AG04450 (cell line): ENCODE measurements around the gene GATB. TPM values are rescaled to one million over a fixed set of nuclear protein-coding genes. Genes with fewer than 3 reads are reported as not detected.
A peak's percentile ranks its signal among the peaks of the same experiment; 100 is the strongest.

Experiments
- CTCF ChIA-PET: fragments of 300-600, 350-600 bp; formaldehyde crosslinking; extraction: SDS; loops from one replicate; lab custom pipeline; 2022; ENCODE audit warnings: antibody characterized with exemption, inconsistent platforms; lab: Charles Lee
- POLR2A ChIA-PET: fragments of 350-600 bp; formaldehyde crosslinking; extraction: SDS; loops from one replicate; lab custom pipeline; 2021; ENCODE audit warnings: antibody characterized with exemption, inconsistent platforms; lab: Yijun Ruan, JAX
- DNase-seq: peaks from one replicate; pipeline ENCODE4 v3.0.0-alpha.2; 2011; ENCODE audit warnings: low read depth, low spot score
- H3K27ac ChIP-seq: one replicate; pipeline ENCODE4 v1.5.1; 2012; ENCODE audit warnings: low read depth, low read length, control low read depth
- H3K27me3 ChIP-seq: one replicate; pipeline ENCODE4 v1.6.0; 2012; ENCODE audit warnings: low read length; ENCODE audit not compliant: control insufficient read depth, insufficient read depth
- H3K4me3 ChIP-seq: 2 replicates; pipeline ENCODE4 v1.5.1; 2011; ENCODE audit warnings: mild to moderate bottlenecking, low read depth, low read length, control low read depth
- H3K9me3 ChIP-seq: 2 replicates; pipeline ENCODE4 v1.5.1; 2012; ENCODE audit warnings: low read length; ENCODE audit not compliant: control insufficient read depth, insufficient read depth
- polyA plus RNA-seq: library from polyadenylated mRNA; depleted of rRNA; stranded (reverse); fragments of >200 nt; gene quantifications from 2 replicates; pipeline ENCODE4 v1.2.3, GENCODE V29; 2011
- TF ChIP-seq, protein P1 (sequence below): IDR thresholded peaks from 2 replicates; pipeline ENCODE4 v1.5.1; 2011; ENCODE audit warnings: low read depth, low read length, control low read depth, inconsistent platforms

Gene GATB
- polyA plus RNA-seq, 1 experiment: 28.0 TPM

DNA sequence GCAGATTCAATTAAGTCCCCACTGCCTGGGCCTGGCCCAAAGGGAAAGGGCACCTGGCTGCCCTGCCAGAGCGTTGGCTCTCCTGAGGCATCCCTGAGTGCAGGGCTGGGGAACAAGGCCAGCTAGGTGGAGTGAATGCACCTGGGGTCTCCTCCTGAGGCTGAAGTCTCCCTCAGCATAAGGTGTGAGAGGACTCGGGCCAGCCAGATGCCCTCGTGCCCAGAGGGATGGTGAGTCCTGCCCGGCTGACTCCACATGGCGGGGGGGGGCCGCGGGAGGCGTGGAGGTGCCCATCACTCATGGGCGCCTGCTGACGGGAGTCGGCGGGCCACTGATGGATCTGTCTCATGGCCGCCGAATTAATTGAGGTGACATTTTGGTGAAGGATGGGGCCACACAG lies 87.8 kb downstream of the GATB start:
- TF ChIP-seq, protein P1, sequence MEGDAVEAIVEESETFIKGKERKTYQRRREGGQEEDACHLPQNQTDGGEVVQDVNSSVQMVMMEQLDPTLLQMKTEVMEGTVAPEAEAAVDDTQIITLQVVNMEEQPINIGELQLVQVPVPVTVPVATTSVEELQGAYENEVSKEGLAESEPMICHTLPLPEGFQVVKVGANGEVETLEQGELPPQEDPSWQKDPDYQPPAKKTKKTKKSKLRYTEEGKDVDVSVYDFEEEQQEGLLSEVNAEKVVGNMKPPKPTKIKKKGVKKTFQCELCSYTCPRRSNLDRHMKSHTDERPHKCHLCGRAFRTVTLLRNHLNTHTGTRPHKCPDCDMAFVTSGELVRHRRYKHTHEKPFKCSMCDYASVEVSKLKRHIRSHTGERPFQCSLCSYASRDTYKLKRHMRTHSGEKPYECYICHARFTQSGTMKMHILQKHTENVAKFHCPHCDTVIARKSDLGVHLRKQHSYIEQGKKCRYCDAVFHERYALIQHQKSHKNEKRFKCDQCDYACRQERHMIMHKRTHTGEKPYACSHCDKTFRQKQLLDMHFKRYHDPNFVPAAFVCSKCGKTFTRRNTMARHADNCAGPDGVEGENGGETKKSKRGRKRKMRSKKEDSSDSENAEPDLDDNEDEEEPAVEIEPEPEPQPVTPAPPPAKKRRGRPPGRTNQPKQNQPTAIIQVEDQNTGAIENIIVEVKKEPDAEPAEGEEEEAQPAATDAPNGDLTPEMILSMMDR: no peak
- Histone ChIP-seq H3K27ac (no peak overlapping the region), H3K27me3 (no peaks in the 10 kb centered on the region), H3K9me3 (no peaks in the 10 kb centered on the region), H3K4me3 (no peak overlapping the region)
- no peak for DNase-seq
- ChIA-PET CTCF (no interaction called here), POLR2A (no interaction called here)

DNA sequence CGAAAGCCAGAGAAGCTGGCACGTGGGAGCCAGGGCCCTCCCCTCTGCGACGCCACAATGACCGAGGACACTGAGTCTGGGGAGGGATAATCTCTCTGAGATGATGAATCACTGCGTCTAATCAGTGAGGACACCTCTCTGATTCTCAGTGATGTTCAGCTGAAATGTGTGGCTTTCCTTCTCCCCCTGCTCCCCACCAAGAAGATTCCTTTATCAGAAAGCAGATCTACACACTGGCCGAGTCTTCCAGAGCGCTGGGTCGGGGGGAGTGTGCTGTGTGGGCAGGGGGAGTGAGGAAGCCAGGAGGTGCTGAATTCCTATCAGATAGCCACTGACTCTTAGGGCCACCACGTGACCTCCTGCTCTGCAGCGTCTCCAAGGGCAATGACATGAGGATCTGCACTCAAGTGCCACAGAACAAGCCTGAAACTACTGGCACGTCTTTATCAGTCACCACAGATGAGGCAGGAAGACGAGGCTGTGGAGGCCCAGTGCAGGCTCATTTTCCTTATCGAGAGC lies 89.2 kb downstream of the GATB start:
- TF ChIP-seq, protein P1: no peak
- ChIA-PET CTCF (interaction anchor here (0.6 kb wide), 2 partner anchors 11 to 92 kb away, joined by 3 read pairs; no protein-coding TSS in a partner anchor), POLR2A (no interaction called here)
- Histone ChIP-seq H3K27me3 (no peaks in the 10 kb centered on the region), H3K4me3 (no peak overlapping the region), H3K27ac (no peak overlapping the region), H3K9me3 (no peaks in the 10 kb centered on the region)
- DNase-seq: no peak

DNA sequence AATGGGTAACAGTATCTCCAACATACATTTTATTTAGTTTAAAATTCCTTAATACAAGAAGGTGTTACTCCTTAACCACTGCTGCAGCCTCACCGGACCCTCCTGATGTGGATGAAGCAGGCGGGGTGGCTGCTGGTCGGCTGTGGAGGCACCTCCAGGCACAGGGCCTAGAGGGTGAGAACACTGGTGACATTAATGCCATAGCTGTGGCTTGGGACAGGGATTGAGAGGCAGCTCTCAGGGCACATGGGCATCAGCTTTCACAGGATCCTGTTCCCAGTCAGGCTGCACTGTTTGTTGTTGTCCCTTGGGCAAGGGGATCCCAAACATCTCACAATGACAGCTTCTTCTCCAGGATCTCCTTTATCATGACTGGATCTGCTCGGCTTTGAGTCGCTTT lies 90.0 kb downstream of the GATB start:
- H3K27ac ChIP-seq: no peak overlapping the region
- ChIA-PET CTCF (interaction anchor here (0.6 kb wide), 1 partner anchor 91 kb away, joined by 3 read pairs; no protein-coding TSS in a partner anchor), POLR2A (no interaction called here)
- no peak overlapping the region for H3K4me3 ChIP-seq
- no peak for DNase-seq
- TF ChIP-seq, protein P1: no peak
- no peaks in the 10 kb centered on the region for H3K9me3 ChIP-seq
- H3K27me3 ChIP-seq: no peaks in the 10 kb centered on the region

GRCh38 chr4:151669990-151670389 lies 90.8 kb downstream of the GATB start:
- Histone ChIP-seq H3K27me3 (no peaks in the 10 kb centered on the region), H3K4me3 (no peak overlapping the region), H3K9me3 (no peaks in the 10 kb centered on the region), H3K27ac (no peak overlapping the region)
- CTCF ChIA-PET: no interaction called here
- TF ChIP-seq, protein P1: no peak
- DNase-seq: no peak
- POLR2A ChIA-PET: no interaction called here

- H3K27ac ChIP-seq: no peak overlapping the region
- DNase-seq: peak; percentile 38
- no peaks in the 10 kb centered on the region for H3K27me3 ChIP-seq
- ChIA-PET POLR2A (interaction anchor here (0.6 to 1.3 kb wide), 2 partner anchors 11 to 494 kb away, joined by 3 to 8 read pairs; no protein-coding TSS in a partner anchor), CTCF (interaction anchor here (1.2 kb wide), 1 partner anchor 710 kb away, joined by 3 read pairs; no protein-coding TSS in a partner anchor)
- H3K4me3 ChIP-seq: no peak overlapping the region
- TF ChIP-seq, protein P1: no peak
- no peaks in the 10 kb centered on the region for H3K9me3 ChIP-seq
These were observed 92.0 kb downstream of the GATB start for GRCh38 chr4:151668689-151669402.
